T-cell (primary cell): ENCODE results near the gene SPOCK1. TPM values are rescaled to one million over a fixed set of nuclear protein-coding genes. Genes with fewer than 3 reads are reported as not detected.

Source experiments
- ATAC-seq, 4 experiments: fragments of 200-7000 bp in 3 of 4; fragments of 150-1000 bp in 1 of 4; cut with Tn5 transposase; replicated peaks in 1 of 4; 1 replicate in 3 of 4; 2 replicates in 1 of 4; pipeline ENCODE4 v1.10.0; 2021; ENCODE audit warnings: moderate library complexity in 3 of 4, mild to moderate bottlenecking in 2 of 4, moderate number of reproducible peaks in 1 of 4
- CTCF ChIA-PET, 2 donors: fragments of 300-600 bp; sonication (Branson Sonifier 250); formaldehyde crosslinking; loops; one replicate each; lab custom pipeline; 2022; ENCODE audit warnings: antibody characterized with exemption in 2 of 2; lab: Charles Lee
- POLR2A ChIA-PET, 2 donors: fragments of 300-600 bp; sonication (Branson Sonifier 250); formaldehyde crosslinking; loops; one replicate each; lab custom pipeline; 2022; ENCODE audit warnings: antibody characterized with exemption in 2 of 2; lab: Charles Lee
- DNase-seq, 35 experiments: peaks; one replicate each; pipeline versions ENCODE4 v3.0.0 to v3.0.0-alpha.2; 2013 to 2023
- H3K27ac ChIP-seq: one replicate; pipeline ENCODE4 v1.5.1; 2013; ENCODE audit warnings: low read length
- H3K27me3 ChIP-seq, 2 experiments: replicated peaks in 1 of 2; 1 replicate in 1 of 2; 2 replicates in 1 of 2; pipeline versions ENCODE4 v1.6.1 to v1.7.0; 2013; ENCODE audit warnings: low read length in 1 of 2, mixed read lengths in 1 of 2; ENCODE audit not compliant: control insufficient read depth in 2 of 2, insufficient read depth in 2 of 2; ENCODE audit errors: extremely low read depth in 1 of 2
- H3K36me3 ChIP-seq, 2 donors: 1 replicate in 1 of 2; 2 replicates in 1 of 2; pipeline versions ENCODE4 v1.6.1 to v1.7.0; 2013; ENCODE audit warnings: low read length in 1 of 2; ENCODE audit not compliant: control insufficient read depth in 2 of 2, insufficient read depth in 1 of 2; ENCODE audit errors: extremely low read depth in 1 of 2
- H3K4me1 ChIP-seq, 2 experiments: 1 replicate in 1 of 2; 2 replicates in 1 of 2; pipeline versions ENCODE4 v1.6.1 to v1.7.0; 2013; ENCODE audit warnings: low read length in 2 of 2, mixed read lengths in 1 of 2; ENCODE audit not compliant: insufficient read depth in 2 of 2, control insufficient read depth in 1 of 2; ENCODE audit errors: extremely low read depth in 1 of 2
- H3K4me3 ChIP-seq, 2 donors: 1 replicate in 1 of 2; 2 replicates in 1 of 2; pipeline versions ENCODE4 v1.5.1 to v1.7.0; 2013; ENCODE audit warnings: mild to moderate bottlenecking in 2 of 2, low read length in 1 of 2, moderate library complexity in 1 of 2; ENCODE audit not compliant: control insufficient read depth in 1 of 2; ENCODE audit errors: extremely low read depth in 1 of 2
- H3K9me3 ChIP-seq: 2 replicates; pipeline ENCODE4 v1.7.0; 2013
- H3K27ac Mint-ChIP-seq, 2 donors: one replicate each; pipeline ENCODE4 v1.8.0; 2020 to 2021; ENCODE audit warnings: mild to moderate bottlenecking in 2 of 2, mixed read lengths in 2 of 2
- H3K27me3 Mint-ChIP-seq, 2 donors: one replicate each; pipeline ENCODE4 v1.8.0; 2021 to 2022; ENCODE audit warnings: mixed read lengths in 2 of 2
- H3K36me3 Mint-ChIP-seq: one replicate; pipeline ENCODE4 v1.8.0; 2021; ENCODE audit warnings: mixed read lengths
- H3K4me1 Mint-ChIP-seq, 3 donors: one replicate each; pipeline ENCODE4 v1.8.0; 2020 to 2022; ENCODE audit warnings: mixed read lengths in 3 of 3, mild to moderate bottlenecking in 1 of 3
- H3K4me3 Mint-ChIP-seq, 3 donors: one replicate each; pipeline ENCODE4 v1.8.0; 2020 to 2022; ENCODE audit warnings: mild to moderate bottlenecking in 3 of 3, mixed read lengths in 3 of 3, moderate library complexity in 3 of 3
- H3K9me3 Mint-ChIP-seq, 3 donors: one replicate each; pipeline ENCODE4 v1.8.0; 2020 to 2022; ENCODE audit warnings: mixed read lengths in 3 of 3
- WGBS: methylation state at CpG from one replicate; pipeline ENCODE4 v1.1.5; 2013; ENCODE audit warnings: missing lambda C conversion rate; ENCODE audit not compliant: insufficient coverage; 5-methylcytosine and 5-hydroxymethylcytosine counted together
- total RNA-seq, 35 experiments: library from RNA in 6 of 35; stranded (reverse) in 6 of 35; fragments of 120-200 nt in 1 of 35; gene quantifications; one replicate each; pipeline versions ENCODE4 v1.2.1 to v1.2.4 and lab custom pipeline; 2013 to 2026

The SPOCK1 gene
- total RNA-seq, 5 donors from 2014 or later (not counting 1 experiment from before 2014, with no cell fraction given): 0.57 TPM; not detected in 4

DNA sequence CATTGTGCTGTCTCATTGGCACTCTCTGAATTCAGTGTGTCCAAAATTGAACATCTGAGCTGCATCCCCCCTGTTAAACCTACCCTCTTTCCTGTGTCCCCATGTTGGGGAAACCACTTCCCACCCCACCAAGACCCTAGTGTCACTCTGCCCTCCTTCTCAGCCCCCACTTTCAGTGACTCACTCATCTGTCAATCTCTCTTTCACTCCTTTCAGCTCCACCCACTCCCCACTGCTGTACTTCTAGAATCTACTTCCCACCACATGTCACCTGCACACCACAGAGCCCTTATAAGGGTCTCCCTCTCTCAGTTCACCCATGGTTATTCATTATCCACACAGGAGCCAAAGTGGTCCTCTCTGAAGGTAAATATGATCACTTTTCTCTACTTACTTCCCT lies 5.8 kb upstream of the SPOCK1 start:
- Histone ChIP-seq H3K9me3 (no peaks in the 10 kb centered on the region), H3K4me3 (no peak overlapping the region), H3K4me1 (no peaks in the 10 kb centered on the region), H3K27me3 (peaks cover 0 to 35% of the 10 kb centered on the region in 2 experiments), H3K27ac (no peak overlapping the region), H3K36me3 (no peaks in the 10 kb centered on the region)
- no peaks in the 10 kb centered on the region for H3K9me3 Mint-ChIP-seq
- ATAC-seq (no peak), DNase-seq (no peak)
- no peaks in the 10 kb centered on the region for H3K36me3 Mint-ChIP-seq
- ChIA-PET CTCF (no interaction called here), POLR2A (no interaction called here)
- no peak overlapping the region for H3K4me3 Mint-ChIP-seq
- H3K27ac Mint-ChIP-seq: no peak overlapping the region
- peaks cover 10 to 38% of the 10 kb centered on the region in 2 donors for H3K27me3 Mint-ChIP-seq
- no peaks in the 10 kb centered on the region for H3K4me1 Mint-ChIP-seq

- Mint-ChIP-seq H3K36me3 (no peaks in the 10 kb centered on the region), H3K27me3 (peaks cover 4 to 29% of the 10 kb centered on the region in 2 donors), H3K4me3 (no peak overlapping the region), H3K27ac (no peak overlapping the region), H3K9me3 (no peaks in the 10 kb centered on the region), H3K4me1 (no peaks in the 10 kb centered on the region)
- ChIA-PET POLR2A (no interaction called here), CTCF (no interaction called here)
- no peak for DNase-seq
- H3K27me3 ChIP-seq: peaks cover 0 to 41% of the 10 kb centered on the region in 2 experiments
- peaks cover 0 to 6% of the 10 kb centered on the region in 2 experiments for H3K4me1 ChIP-seq
- H3K4me3 ChIP-seq: no peak overlapping the region
- H3K9me3 ChIP-seq: no peaks in the 10 kb centered on the region
- no peaks in the 10 kb centered on the region for H3K36me3 ChIP-seq
- no peak overlapping the region for H3K27ac ChIP-seq
- no peak for ATAC-seq
These were observed 4.3 kb upstream of the SPOCK1 start for GRCh38 chr5:137503456-137503855.

DNA sequence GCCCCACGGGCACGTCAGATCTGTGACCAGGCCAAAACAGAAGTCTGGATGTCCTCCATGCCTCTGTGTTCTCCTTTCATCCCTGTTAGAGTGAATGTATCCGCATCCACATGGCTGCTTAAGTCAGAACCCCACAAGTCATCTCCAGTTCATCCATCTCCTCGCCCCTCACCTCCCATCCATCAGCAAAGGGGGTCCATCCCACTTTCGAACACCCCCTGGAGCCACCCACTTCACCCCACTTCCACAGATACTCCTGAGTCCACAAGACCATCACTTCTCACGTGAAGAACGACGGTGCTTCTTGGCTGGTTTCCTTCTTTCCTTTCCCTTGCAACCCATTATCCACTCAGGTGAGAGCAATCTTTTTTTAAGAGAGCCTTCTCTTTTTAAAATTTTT lies 3.5 kb upstream of the SPOCK1 start:
- H3K4me3 ChIP-seq: no peak overlapping the region
- H3K4me1 ChIP-seq: peaks cover 0 to 6% of the 10 kb centered on the region in 2 experiments
- POLR2A ChIA-PET: no interaction called here
- peaks cover 3 to 48% of the 10 kb centered on the region in 2 experiments for H3K27me3 ChIP-seq
- DNase-seq (no peak), ATAC-seq (no peak)
- H3K9me3 ChIP-seq: no peaks in the 10 kb centered on the region
- H3K27ac Mint-ChIP-seq: no peak overlapping the region
- no peak overlapping the region for H3K27ac ChIP-seq
- H3K9me3 Mint-ChIP-seq: no peaks in the 10 kb centered on the region
- CTCF ChIA-PET: no interaction called here
- H3K27me3 Mint-ChIP-seq: peaks cover 10 to 28% of the 10 kb centered on the region in 2 donors
- 59% methylated on average over 5 of the region's 8 CpGs for WGBS
- H3K4me3 Mint-ChIP-seq: no peak overlapping the region
- H3K36me3 Mint-ChIP-seq: no peaks in the 10 kb centered on the region
- H3K4me1 Mint-ChIP-seq: peaks cover 0 to 2% (median 2%) of the 10 kb centered on the region in 3 donors
- H3K36me3 ChIP-seq: no peaks in the 10 kb centered on the region

GRCh38 chr5:137501846-137502406 lies 2.8 kb upstream of the SPOCK1 start:
- CTCF ChIA-PET: no interaction called here
- Mint-ChIP-seq H3K4me3 (no peak overlapping the region), H3K27ac (no peak overlapping the region), H3K36me3 (no peaks in the 10 kb centered on the region), H3K4me1 (peaks cover 0 to 5% (median 2%) of the 10 kb centered on the region in 3 donors), H3K9me3 (no peaks in the 10 kb centered on the region), H3K27me3 (peaks cover 17 to 28% of the 10 kb centered on the region in 2 donors)
- POLR2A ChIA-PET: no interaction called here
- DNase-seq: no peak
- H3K4me3 ChIP-seq: no peak overlapping the region
- WGBS: 67% methylated on average over 1 of the region's 3 CpGs
- H3K9me3 ChIP-seq: no peaks in the 10 kb centered on the region
- H3K27me3 ChIP-seq: peaks cover 5 to 50% of the 10 kb centered on the region in 2 experiments
- ATAC-seq: no peak
- H3K27ac ChIP-seq: no peak overlapping the region
- no peaks in the 10 kb centered on the region for H3K36me3 ChIP-seq
- peaks cover 0 to 6% of the 10 kb centered on the region in 2 experiments for H3K4me1 ChIP-seq

- H3K4me1 Mint-ChIP-seq: peaks cover 0 to 5% (median 2%) of the 10 kb centered on the region in 3 donors
- Histone ChIP-seq H3K36me3 (no peaks in the 10 kb centered on the region), H3K27me3 (peaks cover 7 to 46% of the 10 kb centered on the region in 2 experiments), H3K4me1 (peaks cover 0 to 6% of the 10 kb centered on the region in 2 experiments), H3K27ac (no peak overlapping the region), H3K9me3 (no peaks in the 10 kb centered on the region), H3K4me3 (no peak overlapping the region)
- no peak for DNase-seq
- H3K36me3 Mint-ChIP-seq: no peaks in the 10 kb centered on the region
- peaks cover 23 to 35% of the 10 kb centered on the region in 2 donors for H3K27me3 Mint-ChIP-seq
- ATAC-seq: no peak
- WGBS: 71% methylated on average over 4 of the region's 4 CpGs
- ChIA-PET POLR2A (no interaction called here), CTCF (no interaction called here)
- no peaks in the 10 kb centered on the region for H3K9me3 Mint-ChIP-seq
- no peak overlapping the region for H3K27ac Mint-ChIP-seq
- no peak overlapping the region for H3K4me3 Mint-ChIP-seq
These were observed 2.1 kb upstream of the SPOCK1 start for GRCh38 chr5:137501226-137501625.

DNA sequence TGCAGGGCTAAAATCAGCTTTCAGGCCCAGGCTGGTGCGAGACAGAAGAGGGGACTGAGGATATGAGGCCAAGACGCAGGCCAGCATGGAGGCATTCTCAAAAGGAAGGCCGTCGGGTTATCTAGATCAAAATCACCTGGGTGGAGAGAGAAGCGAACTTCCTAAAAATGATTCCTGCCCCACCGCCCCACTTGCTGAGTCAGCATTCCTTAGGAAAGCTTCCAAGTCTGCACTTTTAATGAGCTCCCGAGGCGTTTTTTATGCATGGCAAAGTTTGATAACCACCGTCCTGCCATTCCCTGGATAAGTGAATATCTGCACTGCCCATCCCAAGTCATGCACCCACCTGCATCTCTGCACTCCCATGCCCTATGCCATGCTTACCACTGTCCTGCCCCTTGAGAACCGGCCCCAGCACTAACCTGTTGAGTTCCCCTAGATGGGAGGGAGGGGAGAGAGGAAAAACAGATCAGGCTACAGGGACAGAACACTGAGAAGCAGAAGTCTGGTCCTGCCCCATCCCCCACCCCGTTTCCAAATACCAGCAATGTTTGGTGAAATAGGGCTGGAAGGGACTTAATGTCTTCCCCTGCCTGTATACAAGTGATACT lies 1.6 kb upstream of the SPOCK1 start:
- no peaks in the 10 kb centered on the region for H3K36me3 ChIP-seq
- Mint-ChIP-seq H3K9me3 (no peaks in the 10 kb centered on the region), H3K4me1 (peaks cover 0 to 5% (median 2%) of the 10 kb centered on the region in 3 donors), H3K4me3 (no peak overlapping the region), H3K27me3 (peaks cover 26 to 33% of the 10 kb centered on the region in 2 donors), H3K36me3 (no peaks in the 10 kb centered on the region), H3K27ac (no peak overlapping the region)
- peaks cover 0 to 6% of the 10 kb centered on the region in 2 experiments for H3K4me1 ChIP-seq
- DNase-seq (no peak), ATAC-seq (no peak)
- ChIA-PET POLR2A (no interaction called here), CTCF (no interaction called here)
- no peak overlapping the region for H3K27ac ChIP-seq
- no peak overlapping the region for H3K4me3 ChIP-seq
- H3K27me3 ChIP-seq: peaks cover 9 to 46% of the 10 kb centered on the region in 2 experiments
- 82% methylated on average over 5 of the region's 11 CpGs for WGBS
- no peaks in the 10 kb centered on the region for H3K9me3 ChIP-seq
